PC-3 (cell line): ENCODE measurements around the gene DAAM1. TPM values are rescaled to one million over a fixed set of nuclear protein-coding genes. Genes with fewer than 3 reads are reported as not detected.

Experiments used
- ATAC-seq: fragments of 200-7000 bp; cut with Tn5 transposase; 2 replicates; pipeline ENCODE4 v1.9.1; 2020; ENCODE audit warnings: mild to moderate bottlenecking, moderate library complexity
- BruUV-seq: library from RNA; stranded (reverse); fragments of 400-500 nt; replicated peaks from 2 replicates; lab custom pipeline; 2021; lab: Mats Ljungman, UMichigan
- CTCF ChIA-PET: fragments of 300-600 bp; sonication (Branson Sonifier 250); formaldehyde crosslinking; loops from one replicate; lab custom pipeline; 2022; ENCODE audit warnings: antibody characterized with exemption; lab: Charles Lee
- POLR2A ChIA-PET: fragments of 300-600 bp; sonication (Branson Sonifier 250); formaldehyde crosslinking; loops from one replicate; lab custom pipeline; 2022; ENCODE audit warnings: antibody characterized with exemption; ENCODE audit not compliant: unreplicated experiment; lab: Charles Lee
- DNase-seq: peaks from one replicate; pipeline ENCODE4 v3.0.0-alpha.2; 2015
- H2AFZ ChIP-seq: fragments of 300-600 bp; sonication (generic); 2 replicates; pipeline ENCODE4 v1.6.0; 2016; ENCODE audit warnings: antibody characterized with exemption, low read length
- H3F3A ChIP-seq: fragments of 300-600 bp; sonication (generic); one replicate; pipeline ENCODE4 v1.6.0; 2017; ENCODE audit warnings: antibody characterized with exemption, low read length, control low read depth, mild to moderate bottlenecking; ENCODE audit not compliant: unreplicated experiment
- H3K27ac ChIP-seq: fragments of 300-600 bp; sonication (generic); 2 replicates; pipeline ENCODE4 v1.5.1; 2016; ENCODE audit warnings: mild to moderate bottlenecking, low read length
- H3K27me3 ChIP-seq: fragments of 300-600 bp; sonication (generic); 2 replicates; pipeline ENCODE4 v1.6.1; 2016; ENCODE audit warnings: low read length, mixed read lengths
- H3K36me3 ChIP-seq: fragments of 300-600 bp; sonication (generic); 2 replicates; pipeline ENCODE4 v1.6.1; 2016; ENCODE audit warnings: low read depth, mixed run types, low read length, mixed read lengths
- H3K4me1 ChIP-seq: fragments of 300-600 bp; sonication (generic); 2 replicates; pipeline ENCODE4 v1.5.1; 2016; ENCODE audit warnings: low read length; ENCODE audit not compliant: insufficient read depth
- H3K4me2 ChIP-seq: fragments of 300-600 bp; sonication (generic); 2 replicates; pipeline ENCODE4 v1.6.0; 2016; ENCODE audit warnings: low read length
- H3K4me3 ChIP-seq: fragments of 300-600 bp; sonication (generic); 2 replicates; pipeline ENCODE4 v1.5.1; 2016; ENCODE audit warnings: mild to moderate bottlenecking, low read length, mixed read lengths
- H3K79me2 ChIP-seq: fragments of 300-600 bp; sonication (generic); 2 replicates; pipeline ENCODE4 v1.6.1; 2017; ENCODE audit warnings: low read length, mixed read lengths
- H3K9ac ChIP-seq: fragments of 300-600 bp; sonication (generic); 2 replicates; pipeline ENCODE4 v1.6.0; 2016; ENCODE audit warnings: mild to moderate bottlenecking, low read length
- H3K9me2 ChIP-seq: fragments of 300-600 bp; sonication (generic); replicated peaks from 2 replicates; pipeline ENCODE4 v1.6.1; 2016; ENCODE audit warnings: mixed run types, low read length, mixed read lengths
- H3K9me3 ChIP-seq: fragments of 300-600 bp; sonication (generic); 2 replicates; pipeline ENCODE4 v1.6.1; 2016; ENCODE audit warnings: low read length, mixed read lengths
- H4K20me1 ChIP-seq: fragments of 300-600 bp; sonication (generic); 2 replicates; pipeline ENCODE4 v1.6.1; 2016; ENCODE audit warnings: low read length, mixed read lengths
- EZH2 ChIP-seq: fragments of 300-600 bp; sonication (generic); IDR thresholded peaks from one replicate; pipeline ENCODE4 v1.6.1; 2017; ENCODE audit warnings: antibody characterized with exemption, mild to moderate bottlenecking, low read length; ENCODE audit not compliant: unreplicated experiment
- EZH2phosphoT487 ChIP-seq: fragments of 300-600 bp; sonication (generic); IDR thresholded peaks from 2 replicates; pipeline ENCODE4 v1.6.1; 2018; ENCODE audit warnings: mild to moderate bottlenecking, antibody characterized with exemption, low read length, borderline replicate concordance
- intact Hi-C: fragments of 100-400 bp; cut with micrococcal nuclease; formaldehyde crosslinking; loops from 2 replicates; pipeline ENCODE4 v1.9.0; 2023
- total RNA-seq: library from RNA; depleted of rRNA; stranded (reverse); fragments of >200 nt; gene quantifications from 2 replicates; pipeline ENCODE4 v1.2.3, GENCODE V29; 2014
- TF ChIP-seq, protein P1 (sequence below): fragments of 300-600 bp; sonication (generic); conservative IDR thresholded peaks from 2 replicates; pipeline ENCODE4 v1.5.1; 2017; ENCODE audit warnings: antibody characterized with exemption, low read depth, mild to moderate bottlenecking, low read length

Gene DAAM1
- total RNA-seq, 1 experiment from 2014 or later: 32.7 TPM

DNA sequence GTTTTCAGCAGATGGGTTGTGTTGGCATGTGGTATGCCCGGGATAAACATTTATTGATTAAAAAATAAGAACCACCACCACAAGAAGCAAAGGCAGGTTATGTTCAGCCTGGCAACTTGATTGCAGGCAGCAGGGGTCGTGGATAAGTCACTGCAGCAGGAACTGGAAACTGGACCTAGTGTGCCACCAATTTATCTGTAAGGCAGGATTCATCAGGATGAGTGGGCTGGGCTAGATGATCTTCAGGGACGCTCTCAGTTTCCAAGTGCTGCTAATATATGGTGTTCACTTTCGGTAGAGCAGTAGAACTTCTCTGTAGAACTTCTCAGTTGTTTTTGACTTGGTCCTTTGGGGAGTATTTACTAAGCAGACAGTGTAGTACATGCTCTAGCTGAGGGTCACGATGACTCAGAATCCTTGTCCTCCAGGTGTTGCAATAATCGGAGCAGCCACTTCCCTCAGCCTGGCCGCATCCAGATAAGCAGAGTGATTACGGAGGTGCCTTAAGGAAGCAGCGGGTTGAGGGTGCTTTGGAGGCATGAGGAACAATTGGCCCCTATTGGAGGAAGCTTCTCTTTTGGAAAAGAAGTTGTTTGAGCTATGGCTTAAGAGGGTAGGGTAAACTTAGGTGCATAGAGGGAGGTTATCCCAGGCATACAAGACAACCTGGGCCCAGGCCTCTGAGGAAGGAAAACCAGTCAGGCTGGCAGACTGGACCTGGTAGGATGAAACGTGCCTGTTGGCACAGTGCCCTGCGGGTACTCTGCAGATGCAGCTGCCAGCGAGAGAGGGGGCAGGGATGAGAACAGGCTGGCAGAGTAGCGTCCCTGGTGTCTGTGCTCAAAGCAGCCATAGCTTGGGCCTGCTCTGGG is 172.7 kb downstream of the DAAM1 start:
- Histone ChIP-seq H3K36me3 (peaks cover 3% of the 10 kb centered on the region; the same call in 1 of the 2 replicates), H3K4me1 (peaks cover 82% of the 10 kb centered on the region), H3K27ac (peak overlapping the region; percentile 72), H3K79me2 (no peaks in the 10 kb centered on the region), H3K9me2 (no peaks in the 10 kb centered on the region), H3K4me2 (peak overlapping the region; percentile 79), H2AFZ (peak overlapping the region; percentile 5), H3K4me3 (peak overlapping the region; percentile 4), H3F3A (peaks cover 50% of the 10 kb centered on the region), H3K9ac (no peak overlapping the region), H4K20me1 (no peaks in the 10 kb centered on the region), H3K27me3 (no peaks in the 10 kb centered on the region), H3K9me3 (no peaks in the 10 kb centered on the region)
- CTCF ChIA-PET: no interaction called here
- BruUV-seq: TSS peak; percentile 25
- POLR2A ChIA-PET: no interaction called here
- DNase-seq (peak; percentile 100), ATAC-seq (peak; percentile 72)
- intact Hi-C loops: loop anchor here (2.0 kb wide), 1 partner anchor 78 kb away; no protein-coding TSS in a partner anchor
- TF ChIP-seq EZH2: no peak
- TF ChIP-seq, protein P1, sequence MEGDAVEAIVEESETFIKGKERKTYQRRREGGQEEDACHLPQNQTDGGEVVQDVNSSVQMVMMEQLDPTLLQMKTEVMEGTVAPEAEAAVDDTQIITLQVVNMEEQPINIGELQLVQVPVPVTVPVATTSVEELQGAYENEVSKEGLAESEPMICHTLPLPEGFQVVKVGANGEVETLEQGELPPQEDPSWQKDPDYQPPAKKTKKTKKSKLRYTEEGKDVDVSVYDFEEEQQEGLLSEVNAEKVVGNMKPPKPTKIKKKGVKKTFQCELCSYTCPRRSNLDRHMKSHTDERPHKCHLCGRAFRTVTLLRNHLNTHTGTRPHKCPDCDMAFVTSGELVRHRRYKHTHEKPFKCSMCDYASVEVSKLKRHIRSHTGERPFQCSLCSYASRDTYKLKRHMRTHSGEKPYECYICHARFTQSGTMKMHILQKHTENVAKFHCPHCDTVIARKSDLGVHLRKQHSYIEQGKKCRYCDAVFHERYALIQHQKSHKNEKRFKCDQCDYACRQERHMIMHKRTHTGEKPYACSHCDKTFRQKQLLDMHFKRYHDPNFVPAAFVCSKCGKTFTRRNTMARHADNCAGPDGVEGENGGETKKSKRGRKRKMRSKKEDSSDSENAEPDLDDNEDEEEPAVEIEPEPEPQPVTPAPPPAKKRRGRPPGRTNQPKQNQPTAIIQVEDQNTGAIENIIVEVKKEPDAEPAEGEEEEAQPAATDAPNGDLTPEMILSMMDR: peak; percentile 36

DNA sequence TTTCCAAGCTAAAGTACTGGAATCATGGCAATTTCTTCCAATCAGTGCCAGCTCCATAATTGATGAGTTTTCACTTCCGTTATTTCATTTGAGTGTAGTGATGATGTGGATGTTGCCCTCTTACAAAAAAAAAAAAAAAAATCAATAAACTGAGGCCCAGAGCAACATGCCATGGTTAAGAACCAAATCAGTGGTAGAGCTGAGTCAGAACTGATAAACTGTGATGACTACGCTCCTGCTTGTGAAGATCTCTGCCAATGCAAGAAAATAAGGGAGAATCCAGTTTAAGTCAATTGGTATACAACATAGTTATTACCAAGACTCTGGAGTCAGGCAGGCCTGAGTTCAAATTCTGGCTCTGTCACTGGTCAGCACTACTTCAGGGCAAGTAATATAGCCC is 174.0 kb downstream of the DAAM1 start:
- Histone ChIP-seq H3K79me2 (no peaks in the 10 kb centered on the region), H3K4me3 (peak overlapping the region; percentile 54; the same call in 1 of the 2 replicates), H3K9me3 (no peaks in the 10 kb centered on the region), H3K36me3 (no peaks in the 10 kb centered on the region; the same call in 1 of the 2 replicates), H3K27ac (peak overlapping the region; percentile 72), H3K4me2 (peak overlapping the region; percentile 79), H4K20me1 (no peaks in the 10 kb centered on the region), H3K9ac (no peak overlapping the region; the same call in 1 of the 2 replicates), H2AFZ (no peak overlapping the region), H3K9me2 (no peaks in the 10 kb centered on the region), H3K4me1 (peaks cover 76% of the 10 kb centered on the region), H3F3A (peaks cover 50% of the 10 kb centered on the region), H3K27me3 (no peaks in the 10 kb centered on the region)
- DNase-seq: peak; percentile 83
- no TSS peak for BruUV-seq
- CTCF ChIA-PET: no interaction called here
- TF ChIP-seq, protein P1: no peak
- TF ChIP-seq EZH2phosphoT487 (no peak), EZH2 (no peak)
- POLR2A ChIA-PET: no interaction called here
- ATAC-seq: peak; percentile 12
- intact Hi-C loops: loop anchor here (2.0 kb wide), 2 partner anchors 42 to 88 kb away; no protein-coding TSS in a partner anchor
